ENCODE measurements around the gene SBF2. TPM values are rescaled to one million over a fixed set of nuclear protein-coding genes. Genes with fewer than 3 reads are reported as not detected.
A peak's percentile ranks its signal among the peaks of the same experiment; 100 is the strongest.

Gene SBF2
- total RNA-seq, 2 donors from 2014 or later: 13.4 to 28.8 TPM

DNA sequence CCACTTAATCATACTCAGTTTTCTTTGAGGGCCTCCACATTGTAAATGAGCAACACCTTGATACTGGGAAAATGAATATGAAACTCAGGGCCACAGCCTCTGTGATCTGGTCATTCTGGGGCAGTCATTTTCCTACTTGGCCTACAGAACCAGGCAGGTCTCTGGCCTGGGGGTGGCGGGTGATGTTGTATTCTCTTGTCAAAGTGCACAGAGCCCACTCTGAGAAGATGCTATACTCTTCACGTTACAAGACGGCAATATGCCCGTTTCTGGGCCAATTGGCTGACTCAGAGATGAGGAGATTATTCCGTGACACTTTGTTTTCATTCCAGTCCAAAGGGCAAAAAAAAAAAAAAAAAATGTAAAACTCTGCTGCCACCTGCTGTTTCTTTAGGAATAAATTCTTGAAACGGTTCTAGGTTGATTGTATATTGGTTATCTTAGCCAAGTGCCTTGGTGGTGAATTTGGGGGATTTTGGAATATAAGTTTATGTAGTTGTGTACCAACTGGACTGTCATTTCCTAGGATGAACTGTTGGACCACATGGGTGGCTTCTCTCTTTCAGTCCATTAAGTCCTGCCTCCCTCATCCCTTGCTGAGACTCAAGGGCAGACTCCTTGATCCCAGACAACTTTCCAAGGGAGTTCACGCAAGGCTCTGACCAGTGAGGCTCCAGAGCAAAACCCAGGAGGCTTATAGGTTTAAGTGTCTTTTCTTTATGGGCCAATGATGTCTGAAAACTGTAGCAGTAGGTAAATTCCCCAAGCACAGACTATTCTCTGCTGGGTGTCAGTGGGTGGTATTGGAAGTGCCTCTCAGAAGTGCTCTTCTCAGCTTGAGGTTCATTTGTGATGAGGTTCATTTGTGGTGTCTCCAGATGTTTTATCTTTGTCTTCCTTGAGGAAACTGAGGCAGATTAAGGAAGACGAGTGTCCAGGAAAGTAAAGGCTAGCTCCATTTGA is 29.1 kb upstream of the SBF2 start:
- DNase-seq (peak; percentile 58 to 61), ATAC-seq (replicated peaks in 1 of 2) (peak; percentile 90 to 91)
- H3K4me1 Mint-ChIP-seq (ENCODE audit: low read depth): peaks cover 18% of the 10 kb centered on the region
- peak overlapping the region; percentile 58 to 63 for H3K4me3 Mint-ChIP-seq
- no peaks in the 10 kb centered on the region for H3K9me3 Mint-ChIP-seq
- H3K27ac Mint-ChIP-seq: peak overlapping the region; percentile 32
- H3K27me3 Mint-ChIP-seq (ENCODE audit: low read depth): peaks cover 25% of the 10 kb centered on the region
- H3K36me3 Mint-ChIP-seq (ENCODE audit: insufficient read depth in 2 of 2): no peaks in the 10 kb centered on the region

DNA sequence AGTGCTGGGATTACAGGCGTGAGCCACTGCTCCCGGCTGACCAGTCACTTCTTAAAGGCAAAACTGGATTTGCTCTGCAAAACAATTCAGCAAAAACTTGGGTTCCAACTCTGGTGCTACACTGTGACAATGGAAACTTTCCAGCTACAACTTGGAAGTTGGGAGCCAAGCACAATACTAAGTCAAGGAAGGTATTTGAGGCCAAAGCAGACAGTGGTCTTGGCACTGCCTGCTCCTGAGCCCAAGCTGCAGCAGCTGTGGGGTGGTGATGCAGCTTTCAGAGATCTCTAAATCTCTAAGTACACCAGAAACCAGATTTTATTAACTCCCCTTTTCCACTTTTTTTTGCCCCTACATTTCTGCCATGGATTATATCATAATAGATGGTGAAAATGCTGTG is 28.4 kb upstream of the SBF2 start:
- Mint-ChIP-seq H3K27me3 (ENCODE audit: low read depth) (peaks cover 25% of the 10 kb centered on the region), H3K4me1 (ENCODE audit: low read depth) (peaks cover 25% of the 10 kb centered on the region), H3K27ac (peak overlapping the region; percentile 32), H3K9me3 (no peaks in the 10 kb centered on the region), H3K4me3 (peak overlapping the region in 1 of 2 donors; percentile 58), H3K36me3 (ENCODE audit: insufficient read depth in 2 of 2) (no peaks in the 10 kb centered on the region)
- ATAC-seq (replicated peaks in 1 of 2) (no peak), DNase-seq (no peak)

DNA sequence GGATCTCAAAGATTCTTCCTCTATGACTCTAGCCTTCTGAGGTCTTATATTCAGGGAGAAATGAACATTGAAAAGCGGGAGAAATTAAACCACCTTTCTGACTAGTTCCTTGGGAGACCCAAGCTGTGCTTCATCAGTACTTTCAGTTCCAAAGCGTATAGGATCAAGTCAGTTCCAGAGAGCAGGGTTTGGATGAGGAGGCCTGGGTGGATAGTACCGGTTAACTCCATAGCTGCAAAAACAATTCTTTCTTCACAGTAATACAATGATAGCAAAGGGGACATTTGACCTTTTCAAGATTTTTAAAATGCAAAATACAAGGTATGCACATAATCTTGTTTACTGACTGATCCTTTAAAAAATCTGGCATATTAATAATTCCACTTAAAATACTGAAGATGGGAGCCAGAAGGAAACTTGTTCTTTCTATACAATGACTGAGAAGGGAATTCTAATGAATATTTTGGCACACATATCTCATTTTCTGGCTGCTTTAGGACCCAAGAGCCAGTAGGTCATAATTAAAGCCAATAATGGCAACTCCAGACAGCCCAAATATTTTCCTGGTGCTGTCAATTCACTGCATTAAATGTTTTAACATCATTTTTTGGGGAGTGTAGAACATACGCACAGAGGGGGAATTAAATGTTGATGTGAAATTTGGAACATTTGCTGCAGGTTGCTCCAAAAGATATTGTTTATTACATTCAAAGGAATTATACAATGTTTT is 26.9 kb upstream of the SBF2 start:
- no peak for DNase-seq
- H3K27ac Mint-ChIP-seq: no peak overlapping the region
- no peak for ATAC-seq (replicated peaks in 1 of 2)
- H3K36me3 Mint-ChIP-seq (ENCODE audit: insufficient read depth in 2 of 2): no peaks in the 10 kb centered on the region
- H3K4me3 Mint-ChIP-seq: no peak overlapping the region
- peaks cover 28% of the 10 kb centered on the region for H3K4me1 Mint-ChIP-seq (ENCODE audit: low read depth)
- H3K9me3 Mint-ChIP-seq: no peaks in the 10 kb centered on the region
- H3K27me3 Mint-ChIP-seq (ENCODE audit: low read depth): peaks cover 26% of the 10 kb centered on the region

DNA sequence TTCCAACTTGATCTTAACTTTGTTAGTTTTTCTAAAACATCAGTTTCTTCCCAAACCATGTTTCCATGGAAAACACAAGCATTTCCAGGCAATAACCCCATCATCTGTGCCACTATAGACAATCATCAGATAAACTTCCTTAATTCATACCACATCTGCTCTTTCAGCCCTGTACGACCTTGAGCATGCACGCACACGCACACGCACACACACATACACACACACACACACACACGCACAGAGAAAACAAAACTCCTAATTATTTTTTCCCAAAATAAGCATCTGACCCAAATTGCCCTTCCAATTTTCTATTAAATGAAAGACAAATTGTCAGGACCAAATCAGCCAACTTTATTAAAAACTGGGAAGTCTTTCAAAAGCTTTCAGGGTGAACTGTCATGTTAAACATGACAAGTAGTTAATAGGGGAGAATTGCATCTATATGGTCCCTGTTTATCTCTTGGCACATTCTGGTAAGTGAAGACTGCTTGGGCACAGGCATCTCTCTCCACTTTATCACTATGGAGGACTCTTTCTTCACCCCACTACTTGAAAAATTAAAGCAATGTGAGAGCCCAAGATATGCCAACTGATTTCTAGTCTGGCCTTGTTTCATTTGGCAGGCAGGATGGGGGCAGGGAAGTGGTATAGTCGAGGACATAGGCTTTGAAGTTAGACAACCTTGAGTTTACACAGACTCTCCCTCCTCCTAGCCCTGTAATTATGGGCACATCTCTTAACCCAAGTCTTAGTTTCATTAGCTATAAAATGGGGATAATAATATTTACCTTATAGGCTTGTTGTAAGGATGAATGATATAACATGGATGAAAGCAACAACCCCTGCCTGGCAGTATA is 25.9 kb upstream of the SBF2 start:
- Mint-ChIP-seq H3K9me3 (no peaks in the 10 kb centered on the region), H3K27me3 (ENCODE audit: low read depth) (peaks cover 19% of the 10 kb centered on the region), H3K36me3 (ENCODE audit: insufficient read depth in 2 of 2) (no peaks in the 10 kb centered on the region), H3K4me1 (ENCODE audit: low read depth) (peaks cover 28% of the 10 kb centered on the region), H3K27ac (no peak overlapping the region), H3K4me3 (no peak overlapping the region)
- DNase-seq (no peak), ATAC-seq (replicated peaks in 1 of 2) (no peak)

DNA sequence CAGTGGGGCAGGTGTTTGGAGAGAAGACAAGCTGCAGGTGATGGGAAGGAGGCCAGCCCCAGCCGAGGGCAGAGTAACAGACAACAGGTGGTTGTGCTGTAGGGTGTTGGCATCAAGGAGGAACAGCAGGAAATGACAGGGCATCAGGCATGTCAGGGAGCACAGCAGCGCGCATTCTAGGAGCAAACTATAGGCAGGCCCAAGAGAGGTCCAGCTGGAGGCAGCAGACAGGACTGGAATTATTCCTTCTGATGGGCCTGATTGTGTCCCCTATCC is 24.4 kb upstream of the SBF2 start:
- ATAC-seq (replicated peaks in 1 of 2): no peak
- peaks cover 26% of the 10 kb centered on the region for H3K4me1 Mint-ChIP-seq (ENCODE audit: low read depth)
- peaks cover 11% of the 10 kb centered on the region for H3K27me3 Mint-ChIP-seq (ENCODE audit: low read depth)
- no peak for DNase-seq
- no peak overlapping the region for H3K27ac Mint-ChIP-seq
- H3K4me3 Mint-ChIP-seq: no peak overlapping the region
- H3K9me3 Mint-ChIP-seq: no peaks in the 10 kb centered on the region
- H3K36me3 Mint-ChIP-seq (ENCODE audit: insufficient read depth in 2 of 2): no peaks in the 10 kb centered on the region

DNA sequence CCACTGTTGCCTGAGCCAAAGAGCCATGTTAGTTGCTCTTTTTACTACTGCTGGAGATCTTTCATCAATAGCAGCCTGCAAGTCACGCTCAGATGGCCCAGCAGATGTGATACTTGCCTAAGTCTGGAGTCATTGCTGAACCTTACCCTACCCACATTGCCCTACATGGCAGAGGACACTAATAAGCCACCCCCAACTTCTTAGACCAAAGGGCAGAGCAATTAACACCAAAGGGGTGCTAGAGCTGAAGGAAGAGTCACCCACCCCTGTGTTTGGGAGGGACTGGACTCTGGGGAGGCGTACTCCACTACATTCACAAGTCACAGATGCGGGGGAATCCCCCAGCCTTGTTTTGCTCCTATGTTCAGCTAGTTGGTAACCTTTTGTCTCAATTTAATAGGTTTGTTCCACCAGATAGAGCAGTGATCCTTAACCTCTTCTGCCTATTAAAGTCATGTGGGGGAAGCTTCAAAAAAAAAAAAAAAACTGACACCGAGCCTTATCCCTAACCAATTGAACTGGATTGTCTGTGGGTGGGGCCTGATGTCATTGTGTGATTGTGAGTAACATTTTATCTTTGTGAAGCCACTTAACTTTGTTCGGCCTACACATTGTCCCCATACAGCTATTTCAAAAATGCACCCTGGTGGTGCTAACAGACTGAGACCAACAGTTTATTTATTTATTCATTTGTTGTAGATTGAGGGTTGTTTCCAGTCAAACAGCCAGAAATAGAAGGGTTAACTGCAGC is 23.9 kb upstream of the SBF2 start:
- no peak for DNase-seq
- Mint-ChIP-seq H3K4me1 (ENCODE audit: low read depth) (peaks cover 21% of the 10 kb centered on the region), H3K9me3 (no peaks in the 10 kb centered on the region), H3K4me3 (no peak overlapping the region), H3K27me3 (ENCODE audit: low read depth) (peaks cover 7% of the 10 kb centered on the region), H3K27ac (no peak overlapping the region), H3K36me3 (ENCODE audit: insufficient read depth in 2 of 2) (no peaks in the 10 kb centered on the region)
- ATAC-seq (replicated peaks in 1 of 2): peak in 1 of 2 donors; percentile 27

DNA sequence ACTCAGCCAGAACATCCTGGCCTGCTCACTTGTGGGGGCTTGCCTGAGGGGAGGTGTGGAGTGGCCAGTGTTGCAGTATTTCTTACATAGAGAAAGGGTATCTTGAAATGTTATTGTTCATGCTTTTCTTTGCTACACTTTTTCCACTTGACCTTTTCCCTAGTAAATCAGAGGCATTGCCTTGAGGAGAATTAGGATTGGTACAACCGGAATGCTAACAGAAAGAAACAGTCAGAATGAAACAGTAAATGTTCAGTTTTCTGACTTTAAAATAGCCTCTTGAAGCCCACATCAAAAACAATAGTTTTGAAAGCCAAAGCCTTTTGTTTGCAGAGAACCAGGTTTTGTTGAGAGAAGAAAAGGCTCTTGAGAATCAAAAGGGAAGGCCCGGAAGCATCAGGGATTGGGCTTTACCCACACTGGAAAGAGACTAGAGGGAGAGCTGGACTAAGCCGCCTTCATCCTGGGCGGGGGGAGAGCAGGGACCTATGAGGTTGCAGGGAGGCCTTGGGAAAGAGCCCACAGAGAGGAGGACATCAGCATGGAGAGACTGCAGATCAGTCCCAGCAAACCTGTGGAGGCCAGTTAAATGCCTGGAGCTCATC is 23.2 kb upstream of the SBF2 start:
- DNase-seq (no peak), ATAC-seq (replicated peaks in 1 of 2) (no peak)
- Mint-ChIP-seq H3K9me3 (no peaks in the 10 kb centered on the region), H3K27ac (no peak overlapping the region), H3K27me3 (ENCODE audit: low read depth) (peaks cover 7% of the 10 kb centered on the region), H3K4me3 (no peak overlapping the region), H3K4me1 (ENCODE audit: low read depth) (peaks cover 14% of the 10 kb centered on the region), H3K36me3 (ENCODE audit: insufficient read depth in 2 of 2) (no peaks in the 10 kb centered on the region)

DNA sequence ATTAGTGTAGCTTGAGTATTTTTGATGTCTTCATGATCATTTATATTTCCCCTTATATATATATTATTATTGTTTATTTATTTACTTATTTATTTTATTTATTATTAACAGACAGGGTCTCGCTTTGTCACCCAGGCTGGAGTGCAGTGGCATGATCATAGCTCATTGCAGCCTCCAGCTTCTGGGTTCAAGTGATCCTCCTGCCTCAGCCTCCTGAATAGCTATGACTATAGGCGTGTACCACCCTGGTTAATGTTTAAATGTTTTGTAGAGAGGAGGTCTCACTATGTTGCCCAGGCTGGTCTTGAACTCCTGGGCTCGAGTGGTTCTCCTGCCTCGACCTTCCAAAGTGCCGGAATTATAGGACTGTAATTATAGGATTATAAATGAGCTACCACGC is 21.1 kb upstream of the SBF2 start:
- peaks cover 7% of the 10 kb centered on the region for H3K27me3 Mint-ChIP-seq (ENCODE audit: low read depth)

DNA sequence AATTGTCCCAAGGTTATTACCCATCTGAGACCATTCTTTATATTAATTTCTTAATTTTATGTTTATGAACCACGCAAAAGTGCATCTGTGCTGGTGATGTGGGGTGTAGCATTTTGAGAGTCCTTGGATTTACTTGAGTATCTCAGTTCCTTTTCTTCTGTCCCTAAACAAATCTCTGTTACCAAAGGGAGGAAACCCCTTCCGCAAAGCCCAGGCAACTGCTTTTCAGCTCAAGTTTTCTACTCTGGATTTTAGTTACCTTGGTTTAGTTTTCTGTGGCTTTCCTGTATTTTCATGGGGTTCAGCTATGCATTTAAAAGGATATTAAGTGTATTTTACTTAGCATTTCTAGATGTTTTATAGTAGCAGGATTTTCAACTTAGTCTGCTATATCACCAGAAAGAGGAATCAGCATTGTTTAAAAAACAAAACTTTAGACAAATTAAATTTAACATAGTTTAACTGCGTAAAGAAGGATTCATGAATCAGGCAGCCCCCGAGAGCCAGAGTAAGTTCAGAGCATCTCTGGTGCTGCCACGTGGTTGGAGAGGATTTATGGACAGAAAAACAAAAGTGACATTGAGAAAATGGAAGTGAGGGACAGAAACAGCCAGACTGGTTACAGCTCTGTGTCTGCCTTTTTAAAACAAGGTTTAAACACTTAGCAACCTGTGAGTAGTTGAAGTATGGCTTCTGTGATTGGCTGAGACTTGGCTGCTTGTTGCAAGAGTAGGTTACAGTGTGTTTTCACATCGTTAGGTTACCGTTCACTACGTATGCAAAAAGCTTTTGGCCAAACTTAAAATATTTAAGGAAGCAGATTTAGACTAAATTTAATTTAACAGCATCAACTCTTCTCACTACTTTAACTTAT is 20.4 kb upstream of the SBF2 start:
- DNase-seq (peak; percentile 20 to 22), ATAC-seq (replicated peaks in 1 of 2) (peak; percentile 87)
- no peak overlapping the region for H3K4me3 Mint-ChIP-seq
- H3K27ac Mint-ChIP-seq: no peak overlapping the region
- H3K9me3 Mint-ChIP-seq: no peaks in the 10 kb centered on the region
- H3K36me3 Mint-ChIP-seq (ENCODE audit: insufficient read depth in 2 of 2): no peaks in the 10 kb centered on the region
- H3K27me3 Mint-ChIP-seq (ENCODE audit: low read depth): peaks cover 12% of the 10 kb centered on the region
- H3K4me1 Mint-ChIP-seq (ENCODE audit: low read depth): peaks cover 18% of the 10 kb centered on the region

More for the DNA sequence above, 21.1 kb upstream of the SBF2 start:
- Mint-ChIP-seq H3K4me3 (no peak overlapping the region), H3K36me3 (ENCODE audit: insufficient read depth in 2 of 2) (no peaks in the 10 kb centered on the region), H3K4me1 (ENCODE audit: low read depth) (peaks cover 13% of the 10 kb centered on the region), H3K9me3 (no peaks in the 10 kb centered on the region), H3K27ac (no peak overlapping the region)
- ATAC-seq (replicated peaks in 1 of 2) (no peak), DNase-seq (no peak)

DNA sequence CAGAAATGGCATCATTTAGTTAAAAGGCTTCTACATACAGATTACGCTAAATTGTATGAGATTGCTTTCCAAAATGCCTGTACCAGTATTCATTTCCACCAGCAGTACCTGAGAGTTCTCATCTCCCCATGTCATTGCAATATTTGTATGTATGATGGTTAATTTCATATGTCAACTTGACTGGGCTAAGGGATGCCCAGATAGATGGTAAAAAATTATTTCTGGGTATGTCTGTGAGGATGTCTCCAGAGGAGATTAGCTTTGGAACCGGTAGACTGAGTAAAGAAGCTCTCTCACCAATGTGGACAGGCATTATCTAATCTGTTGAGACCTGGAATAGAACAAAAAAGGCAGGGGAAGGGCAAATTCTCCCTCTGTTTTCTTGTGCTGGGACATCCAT is 17.8 kb upstream of the SBF2 start:
- Mint-ChIP-seq H3K4me3 (no peak overlapping the region), H3K27ac (no peak overlapping the region), H3K36me3 (ENCODE audit: insufficient read depth in 2 of 2) (peaks cover 0 to 2% of the 10 kb centered on the region in 2 donors), H3K27me3 (ENCODE audit: low read depth) (peaks cover 23% of the 10 kb centered on the region), H3K9me3 (no peaks in the 10 kb centered on the region), H3K4me1 (ENCODE audit: low read depth) (peaks cover 27% of the 10 kb centered on the region)
- DNase-seq (no peak), ATAC-seq (replicated peaks in 1 of 2) (no peak)

DNA sequence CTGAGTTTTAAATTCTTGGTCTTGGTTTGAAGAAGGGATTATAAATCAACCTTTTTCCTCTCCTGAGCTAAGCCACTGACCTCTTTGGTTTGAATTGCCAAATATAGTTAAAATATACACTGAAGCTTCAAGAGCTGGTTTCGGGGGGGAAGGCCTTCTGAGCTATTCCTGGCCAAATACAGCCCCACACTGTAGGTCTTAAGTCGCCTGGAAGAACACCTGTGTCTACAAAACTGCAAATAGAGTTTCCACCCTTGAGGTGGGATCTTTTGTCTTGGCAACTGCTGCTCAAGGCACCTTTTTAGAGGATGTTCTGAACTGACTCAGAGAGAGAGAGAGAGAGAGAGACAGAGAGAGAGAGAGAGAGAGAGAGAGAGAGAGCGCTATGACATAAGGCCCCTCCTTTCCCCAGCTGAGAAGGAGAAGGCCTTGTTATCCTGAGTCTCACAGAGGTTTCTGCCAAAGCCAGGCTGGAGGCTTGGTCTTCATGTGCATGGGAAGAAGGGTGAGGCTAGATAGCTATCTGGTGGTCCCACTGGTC is 16.4 kb upstream of the SBF2 start:
- Mint-ChIP-seq H3K4me3 (peak overlapping the region in 1 of 2 donors; percentile 7), H3K27me3 (ENCODE audit: low read depth) (peaks cover 32% of the 10 kb centered on the region), H3K9me3 (no peaks in the 10 kb centered on the region), H3K4me1 (ENCODE audit: low read depth) (peaks cover 41% of the 10 kb centered on the region), H3K27ac (no peak overlapping the region), H3K36me3 (ENCODE audit: insufficient read depth in 2 of 2) (peaks cover 0 to 2% of the 10 kb centered on the region in 2 donors)
- DNase-seq (no peak), ATAC-seq (replicated peaks in 1 of 2) (no peak)
